ENCODE measurements around the gene HBM.
A peak's percentile ranks its signal among the peaks of the same experiment; 100 is the strongest.

Gene HBM

DNA sequence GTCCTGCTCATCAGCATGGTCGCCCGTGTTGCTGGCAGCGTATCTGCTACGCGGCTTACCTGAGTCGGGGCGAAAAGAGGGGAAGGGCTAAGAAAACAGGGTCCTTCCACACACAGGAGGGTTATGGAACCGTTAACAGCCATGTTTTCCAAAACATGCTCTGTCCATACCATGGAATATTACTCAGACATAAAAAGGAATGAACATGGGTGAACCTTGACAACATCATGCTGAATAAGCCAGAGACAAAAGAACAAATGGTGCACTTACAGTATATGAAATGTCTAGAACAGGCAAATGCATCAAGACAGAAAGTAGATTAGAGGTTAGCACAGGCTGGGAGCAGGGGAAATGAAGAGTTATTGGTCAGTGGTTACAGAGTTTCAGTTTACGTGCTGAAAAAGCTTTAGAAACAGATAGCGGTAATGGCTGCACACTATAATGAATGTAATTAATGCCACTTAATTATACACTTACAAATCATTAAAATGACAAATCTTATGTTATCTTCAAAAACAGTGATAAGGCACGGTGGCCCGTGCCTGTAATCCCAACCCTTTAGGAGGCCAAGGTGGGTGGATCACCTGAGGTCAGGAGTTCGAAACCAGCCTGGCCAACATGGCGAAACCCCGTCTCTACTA is 35.1 kb upstream of the HBM start:
- H3K27ac ChIP-seq: no peak overlapping the region
- H3K9me3 ChIP-seq: no peaks in the 10 kb centered on the region
- peaks cover 0 to 7% (median 0%) of the 10 kb centered on the region in 3 donors for H3K36me3 ChIP-seq
- intact Hi-C loops (cut with DNase I; ENCODE audit: low total_unique reads): no loop called here
- no peaks in the 10 kb centered on the region for H3K27me3 ChIP-seq
- no peaks in the 10 kb centered on the region for H3K4me1 ChIP-seq
- no peak for DNase-seq
- no peak overlapping the region for H3K4me3 ChIP-seq
- no peak for TF ChIP-seq CTCF (IDR thresholded peaks at IDR 0.05)

GRCh38 chr16:132120-132519 is 33.7 kb upstream of the HBM start:
- intact Hi-C loops (cut with DNase I; ENCODE audit: low total_unique reads): no loop called here
- H3K4me3 ChIP-seq: no peak overlapping the region
- H3K27me3 ChIP-seq: no peaks in the 10 kb centered on the region
- H3K36me3 ChIP-seq: peaks cover 0 to 7% (median 0%) of the 10 kb centered on the region in 3 donors
- no peak for TF ChIP-seq CTCF (IDR thresholded peaks at IDR 0.05)
- H3K9me3 ChIP-seq: no peaks in the 10 kb centered on the region
- H3K27ac ChIP-seq: no peak overlapping the region
- peaks cover 0 to 10% (median under 1%) of the 10 kb centered on the region in 4 donors for H3K4me1 ChIP-seq
- no peak for DNase-seq

- intact Hi-C loops (cut with DNase I; ENCODE audit: low total_unique reads): no loop called here
- peaks cover 0 to 19% (median 5%) of the 10 kb centered on the region in 4 donors for H3K4me1 ChIP-seq
- H3K9me3 ChIP-seq: no peaks in the 10 kb centered on the region
- no peak for TF ChIP-seq CTCF (IDR thresholded peaks at IDR 0.05)
- H3K4me3 ChIP-seq: no peak overlapping the region
- no peaks in the 10 kb centered on the region for H3K27me3 ChIP-seq
- peaks cover 0 to 7% (median 0%) of the 10 kb centered on the region in 3 donors for H3K36me3 ChIP-seq
- no peak overlapping the region for H3K27ac ChIP-seq
- DNase-seq: no peak
These were observed 32.1 kb upstream of the HBM start for GRCh38 chr16:133716-134115.

- Histone ChIP-seq H3K4me3 (peak overlapping the region; percentile 69 to 71), H3K4me1 (peaks cover 0 to 23% (median 5%) of the 10 kb centered on the region in 4 donors), H3K36me3 (no peaks in the 10 kb centered on the region), H3K27me3 (peaks cover 0 to 2% of the 10 kb centered on the region in 2 donors), H3K27ac (peak overlapping the region; percentile 87 to 91), H3K9me3 (no peaks in the 10 kb centered on the region)
- intact Hi-C loops (cut with DNase I; ENCODE audit: low total_unique reads): no loop called here
- no peak for TF ChIP-seq CTCF (IDR thresholded peaks at IDR 0.05)
- DNase-seq: peak; percentile 24 to 69
These were observed 27.7 kb upstream of the HBM start for GRCh38 chr16:138049-138417.

- H3K9me3 ChIP-seq: no peaks in the 10 kb centered on the region
- no peak overlapping the region for H3K4me3 ChIP-seq
- peaks cover 0 to 12% of the 10 kb centered on the region in 2 donors for H3K27me3 ChIP-seq
- peaks cover 0 to 23% (median 5%) of the 10 kb centered on the region in 4 donors for H3K4me1 ChIP-seq
- TF ChIP-seq CTCF (IDR thresholded peaks at IDR 0.05): no peak
- intact Hi-C loops (cut with DNase I; ENCODE audit: low total_unique reads): no loop called here
- no peaks in the 10 kb centered on the region for H3K36me3 ChIP-seq
- DNase-seq: no peak
- H3K27ac ChIP-seq: no peak overlapping the region
These were observed 25.5 kb upstream of the HBM start for GRCh38 chr16:140175-140857.

Measured in tibial artery (tissue), 4 donors.